HEK293 (cell line): Measurements from ENCODE around the gene BRINP2.

Experiments
- EGR2 ChIP-seq: fragments of 450-650 bp; formaldehyde crosslinking; IDR thresholded peaks from 2 replicates; pipeline ENCODE4 v1.5.1; 2016; ENCODE audit warnings: low read depth, missing biosample characterization, missing genetic modification characterization
- ELK4 ChIP-seq: IDR thresholded peaks from 2 replicates; pipeline ENCODE4 v1.6.1; 2011; ENCODE audit warnings: mild to moderate bottlenecking, low read depth, low read length, borderline replicate concordance
- GFI1B ChIP-seq: fragments of 450-650 bp; formaldehyde crosslinking; IDR thresholded peaks from 2 replicates; pipeline ENCODE4 v1.5.1; 2016; ENCODE audit warnings: missing biosample characterization, missing genetic modification characterization
- GLI4 ChIP-seq: fragments of 450-650 bp; formaldehyde crosslinking; IDR thresholded peaks from 2 replicates; pipeline ENCODE4 v1.5.1; 2016; ENCODE audit warnings: missing biosample characterization, missing genetic modification characterization
- HOXA7 ChIP-seq: sonication (generic); formaldehyde crosslinking; IDR thresholded peaks from 2 replicates; pipeline ENCODE4 v1.8.1; 2022; ENCODE audit warnings: missing genetic modification reagents, borderline replicate concordance
- KLF10 ChIP-seq: fragments of 450-650 bp; IDR thresholded peaks from 2 replicates; pipeline ENCODE4 v1.5.1; 2018; ENCODE audit warnings: missing biosample characterization, mild to moderate bottlenecking, missing genetic modification characterization
- KLF9 ChIP-seq: fragments of 450-650 bp; formaldehyde crosslinking; IDR thresholded peaks from 2 replicates; pipeline ENCODE4 v1.5.1; 2016; ENCODE audit warnings: missing biosample characterization, missing genetic modification characterization, low read depth
- PBX3 ChIP-seq: sonication (generic); formaldehyde crosslinking; IDR thresholded peaks from 2 replicates; pipeline ENCODE4 v1.8.1; 2022; ENCODE audit warnings: mild to moderate bottlenecking, moderate library complexity, missing genetic modification reagents
- PRDM1 ChIP-seq: fragments of 450-650 bp; formaldehyde crosslinking; IDR thresholded peaks from 2 replicates; pipeline ENCODE4; 2016; ENCODE audit warnings: missing biosample characterization, missing genetic modification characterization
- SP2 ChIP-seq: fragments of 450-650 bp; formaldehyde crosslinking; IDR thresholded peaks from 2 replicates; pipeline ENCODE4 v1.5.1; 2016; ENCODE audit warnings: missing biosample characterization, missing genetic modification characterization
- SP3 ChIP-seq: fragments of 450-650 bp; formaldehyde crosslinking; IDR thresholded peaks from 2 replicates; pipeline ENCODE4 v1.5.1; 2016; ENCODE audit warnings: missing biosample characterization, missing genetic modification characterization
- TCF7L2 ChIP-seq: IDR thresholded peaks from 2 replicates; pipeline ENCODE4 v1.6.1; 2011; ENCODE audit warnings: low read depth, mild to moderate bottlenecking, inconsistent platforms, low read length, moderate library complexity, borderline replicate concordance
- ZBTB44 ChIP-seq: fragments of 450-650 bp; IDR thresholded peaks from 2 replicates; pipeline ENCODE4 v1.5.1; 2018; ENCODE audit warnings: missing biosample characterization, mild to moderate bottlenecking, missing genetic modification characterization
- ZFP3 ChIP-seq: fragments of 450-650 bp; formaldehyde crosslinking; IDR thresholded peaks from 2 replicates; pipeline ENCODE4 v1.5.1; 2016; ENCODE audit warnings: low read depth, missing biosample characterization, missing genetic modification characterization
- ZFP69B ChIP-seq: fragments of 450-650 bp; formaldehyde crosslinking; IDR thresholded peaks from 2 replicates; pipeline ENCODE4 v1.5.1; 2016; ENCODE audit warnings: missing biosample characterization, missing genetic modification characterization
- ZNF10 ChIP-seq: fragments of 450-650 bp; formaldehyde crosslinking; IDR thresholded peaks from 2 replicates; pipeline ENCODE4 v1.5.1; 2017; ENCODE audit warnings: missing biosample characterization, missing genetic modification characterization
- ZNF169 ChIP-seq: fragments of 450-650 bp; formaldehyde crosslinking; IDR thresholded peaks from 2 replicates; pipeline ENCODE4 v1.5.1; 2016; ENCODE audit warnings: missing biosample characterization, missing genetic modification characterization
- ZNF18 ChIP-seq: fragments of 450-650 bp; formaldehyde crosslinking; IDR thresholded peaks from 2 replicates; pipeline ENCODE4 v1.5.1; 2016; ENCODE audit warnings: missing biosample characterization, missing genetic modification characterization
- ZNF2 ChIP-seq: fragments of 450-650 bp; formaldehyde crosslinking; IDR thresholded peaks from 2 replicates; pipeline ENCODE4 v1.5.1; 2016; ENCODE audit warnings: missing biosample characterization, missing genetic modification characterization
- ZNF211 ChIP-seq: fragments of 450-650 bp; formaldehyde crosslinking; IDR thresholded peaks from 2 replicates; pipeline ENCODE4 v1.5.1; 2016; ENCODE audit warnings: low read depth, missing biosample characterization, missing genetic modification characterization
- ZNF24 ChIP-seq: fragments of 450-650 bp; formaldehyde crosslinking; IDR thresholded peaks from 2 replicates; pipeline ENCODE4 v1.5.1; 2016; ENCODE audit warnings: missing biosample characterization, missing genetic modification characterization
- ZNF274 ChIP-seq, 2 experiments: fragments of 200-500 bp in 1 of 2; fragments of 450-650 bp in 1 of 2; sonication (Bioruptor generic) in 1 of 2; formaldehyde crosslinking in 1 of 2; IDR thresholded peaks; 2 replicates each; pipeline versions ENCODE4 v1.5.1 to v1.6.1; 2014 to 2016; ENCODE audit warnings: borderline replicate concordance in 1 of 2, inconsistent platforms in 1 of 2, low read length in 1 of 2, missing biosample characterization in 1 of 2, missing genetic modification characterization in 1 of 2
- ZNF529 ChIP-seq: fragments of 450-650 bp; formaldehyde crosslinking; IDR thresholded peaks from 2 replicates; pipeline ENCODE4 v1.5.1; 2017; ENCODE audit warnings: missing genetic modification characterization, missing biosample characterization; ENCODE audit not compliant: insufficient replicate concordance
- ZNF561 ChIP-seq: fragments of 450-650 bp; IDR thresholded peaks from 2 replicates; pipeline ENCODE4 v1.5.1; 2018; ENCODE audit warnings: missing biosample characterization, missing genetic modification characterization, borderline replicate concordance
- ZNF621 ChIP-seq: fragments of 450-650 bp; formaldehyde crosslinking; IDR thresholded peaks from 2 replicates; pipeline ENCODE4 v1.5.1; 2017; ENCODE audit warnings: missing biosample characterization, missing genetic modification characterization
- ZNF623 ChIP-seq: fragments of 450-650 bp; formaldehyde crosslinking; IDR thresholded peaks from 2 replicates; pipeline ENCODE4 v1.5.1; 2016; ENCODE audit warnings: missing biosample characterization, missing genetic modification characterization
- ZNF639 ChIP-seq: fragments of 450-650 bp; formaldehyde crosslinking; IDR thresholded peaks from 2 replicates; pipeline ENCODE4 v1.5.1; 2016; ENCODE audit warnings: missing biosample characterization, missing genetic modification characterization
- ZNF707 ChIP-seq: fragments of 450-650 bp; formaldehyde crosslinking; IDR thresholded peaks from 2 replicates; pipeline ENCODE4 v1.5.1; 2016; ENCODE audit warnings: missing biosample characterization, missing genetic modification characterization
- ZNF747 ChIP-seq: fragments of 450-650 bp; formaldehyde crosslinking; IDR thresholded peaks from 2 replicates; pipeline ENCODE4 v1.5.1; 2016; ENCODE audit warnings: missing biosample characterization, missing genetic modification characterization
- ZNF776 ChIP-seq: fragments of 450-650 bp; formaldehyde crosslinking; IDR thresholded peaks from 2 replicates; pipeline ENCODE4 v1.5.0; 2017; ENCODE audit warnings: missing biosample characterization, missing genetic modification characterization, borderline replicate concordance
- ZNF777 ChIP-seq: fragments of 450-650 bp; formaldehyde crosslinking; IDR thresholded peaks from 2 replicates; pipeline ENCODE4 v1.5.1; 2017; ENCODE audit warnings: missing biosample characterization, missing genetic modification characterization, borderline replicate concordance
- ZNF785 ChIP-seq: fragments of 450-650 bp; formaldehyde crosslinking; IDR thresholded peaks from 2 replicates; pipeline ENCODE4 v1.5.1; 2016; ENCODE audit warnings: missing biosample characterization, missing genetic modification characterization
- ZSCAN23 ChIP-seq: fragments of 450-650 bp; formaldehyde crosslinking; IDR thresholded peaks from 2 replicates; pipeline ENCODE4 v1.5.1; 2016; ENCODE audit warnings: missing biosample characterization, missing genetic modification characterization
- ZXDB ChIP-seq: fragments of 450-650 bp; formaldehyde crosslinking; IDR thresholded peaks from 2 replicates; pipeline ENCODE4 v1.5.1; 2016; ENCODE audit warnings: missing biosample characterization, missing genetic modification characterization
- TF ChIP-seq, protein P1 (sequence below): fragments of 450-650 bp; formaldehyde crosslinking; IDR thresholded peaks from 2 replicates; pipeline ENCODE4 v1.5.1; 2016; ENCODE audit warnings: missing biosample characterization, missing genetic modification characterization

The BRINP2 gene

DNA sequence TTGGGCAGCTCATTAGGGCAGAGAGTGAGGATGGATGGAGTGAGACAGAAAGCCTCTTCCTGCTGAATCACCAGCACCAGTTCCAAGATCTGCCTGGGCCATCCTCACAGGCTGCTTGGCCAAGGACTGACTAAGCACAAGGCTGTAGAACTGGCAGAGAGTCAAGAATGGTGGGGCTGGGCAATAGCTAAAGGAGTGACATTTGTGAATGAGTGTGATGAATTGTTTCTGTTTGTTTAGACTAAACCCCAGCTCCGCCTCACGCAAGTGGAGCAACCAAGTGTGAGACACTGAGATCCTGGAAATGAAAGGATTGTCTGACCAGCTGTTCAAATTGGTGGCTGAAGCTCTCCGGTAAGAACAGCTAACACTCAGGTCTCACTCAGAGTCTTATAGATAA is 38.6 kb downstream of the BRINP2 start (continued):
- TF ChIP-seq, protein P1, sequence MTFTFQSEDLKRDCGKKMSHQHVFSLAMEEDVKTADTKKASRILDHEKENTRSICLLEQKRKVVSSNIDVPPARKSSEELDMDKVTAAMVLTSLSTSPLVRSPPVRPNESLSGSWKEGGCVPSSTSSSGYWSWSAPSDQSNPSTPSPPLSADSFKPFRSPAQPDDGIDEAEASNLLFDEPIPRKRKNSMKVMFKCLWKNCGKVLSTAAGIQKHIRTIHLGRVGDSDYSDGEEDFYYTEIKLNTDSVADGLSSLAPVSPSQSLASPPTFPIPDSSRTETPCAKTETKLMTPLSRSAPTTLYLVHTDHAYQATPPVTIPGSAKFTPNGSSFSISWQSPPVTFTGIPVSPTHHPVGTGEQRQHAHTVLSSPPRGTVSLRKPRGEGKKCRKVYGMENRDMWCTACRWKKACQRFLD (tag by site-specific recombination) = no peak
- TF ChIP-seq ZNF274 (IDR thresholded peaks at IDR 0.05; ENCODE audit: low read length) (no peak), ZNF274 (tag by site-specific recombination; IDR thresholded peaks at IDR 0.05; ENCODE audit: borderline replicate concordance) (no peak), GLI4 (tag by site-specific recombination) (no peak), ZNF707 (tag by site-specific recombination) (no peak), PBX3 (CRISPR knock-in tag) (no peak), ZBTB44 (peak; percentile 51; the same call in 1 of the 2 replicates), EGR2 (no peak), TCF7L2 (no peak), ZNF169 (no peak), GFI1B (tag by site-specific recombination) (0 out of 2 replicates have a peak, but pooled peaks have one; percentile 28), PRDM1 (no peak), ZNF24 (tag by site-specific recombination) (peak; percentile 86), ZNF211 (no peak), KLF9 (tag by site-specific recombination) (no peak; the same call in 1 of the 2 replicates), ZNF777 (tag by site-specific recombination) (no peak), HOXA7 (CRISPR knock-in tag) (no peak), KLF10 (tag by site-specific recombination) (peak; percentile 71), ZNF623 (tag by site-specific recombination) (no peak), ELK4 (no peak), SP3 (tag by site-specific recombination) (no peak), ZNF561 (tag by site-specific recombination) (peak; percentile 71), ZNF529 (tag by site-specific recombination) (no peak), ZFP3 (tag by site-specific recombination) (no peak), ZNF621 (tag by site-specific recombination) (no peak), ZNF785 (tag by site-specific recombination) (no peak), SP2 (tag by site-specific recombination) (peak; percentile 52), ZNF10 (tag by site-specific recombination) (no peak), ZFP69B (peak; percentile 82), ZNF2 (tag by site-specific recombination) (peak; percentile 90), ZNF747 (tag by site-specific recombination) (no peak), ZSCAN23 (tag by site-specific recombination) (no peak), ZXDB (no peak), ZNF639 (tag by site-specific recombination) (peak; percentile 77), ZNF776 (tag by site-specific recombination) (no peak), ZNF18 (tag by site-specific recombination) (peak; percentile 29; the same call in 1 of the 2 replicates)
